Measurements from ENCODE around the gene OGFOD3.

Gene OGFOD3

DNA sequence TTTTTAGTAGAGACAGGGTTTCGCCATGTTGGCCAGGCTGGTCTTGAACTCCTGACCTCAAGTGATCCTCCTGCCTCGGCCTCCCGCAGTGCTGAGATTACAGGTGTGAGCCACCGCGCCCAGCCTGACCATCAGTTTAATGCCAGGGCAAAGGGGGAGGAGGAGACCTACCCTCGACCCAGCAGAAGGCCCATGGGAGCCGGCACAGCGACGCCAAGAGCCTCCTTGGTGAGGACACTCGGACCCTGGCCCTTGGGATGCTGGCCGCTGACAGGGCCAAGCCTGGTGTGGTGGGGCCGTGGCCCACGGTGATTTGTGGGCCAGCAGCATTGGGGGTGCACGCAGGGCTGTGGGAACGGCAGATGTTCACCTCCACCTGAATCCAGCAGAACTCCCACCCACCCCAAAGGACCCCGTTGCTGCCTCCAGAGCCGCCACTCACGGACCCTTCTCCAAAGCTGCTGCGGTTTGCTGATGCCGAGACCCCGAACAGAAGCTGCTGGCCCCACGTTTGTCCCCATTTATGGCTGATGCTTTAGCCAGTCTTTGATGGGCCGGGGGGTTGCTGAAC is 26.8 kb downstream of the OGFOD3 start:
- no peak for DNase-seq (ENCODE audit: low spot score)
- TF ChIP-seq, protein P1, sequence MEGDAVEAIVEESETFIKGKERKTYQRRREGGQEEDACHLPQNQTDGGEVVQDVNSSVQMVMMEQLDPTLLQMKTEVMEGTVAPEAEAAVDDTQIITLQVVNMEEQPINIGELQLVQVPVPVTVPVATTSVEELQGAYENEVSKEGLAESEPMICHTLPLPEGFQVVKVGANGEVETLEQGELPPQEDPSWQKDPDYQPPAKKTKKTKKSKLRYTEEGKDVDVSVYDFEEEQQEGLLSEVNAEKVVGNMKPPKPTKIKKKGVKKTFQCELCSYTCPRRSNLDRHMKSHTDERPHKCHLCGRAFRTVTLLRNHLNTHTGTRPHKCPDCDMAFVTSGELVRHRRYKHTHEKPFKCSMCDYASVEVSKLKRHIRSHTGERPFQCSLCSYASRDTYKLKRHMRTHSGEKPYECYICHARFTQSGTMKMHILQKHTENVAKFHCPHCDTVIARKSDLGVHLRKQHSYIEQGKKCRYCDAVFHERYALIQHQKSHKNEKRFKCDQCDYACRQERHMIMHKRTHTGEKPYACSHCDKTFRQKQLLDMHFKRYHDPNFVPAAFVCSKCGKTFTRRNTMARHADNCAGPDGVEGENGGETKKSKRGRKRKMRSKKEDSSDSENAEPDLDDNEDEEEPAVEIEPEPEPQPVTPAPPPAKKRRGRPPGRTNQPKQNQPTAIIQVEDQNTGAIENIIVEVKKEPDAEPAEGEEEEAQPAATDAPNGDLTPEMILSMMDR (IDR thresholded peaks at IDR 0.05; ENCODE audit: extremely low read depth, insufficient read depth, missing control alignments), result no peak
- in situ Hi-C loops (cut with MboI; ENCODE audit: low pct_unique_long_range_greater_than_20kb, low sequenced_read_pairs, unreplicated experiment), result no loop called here

DNA sequence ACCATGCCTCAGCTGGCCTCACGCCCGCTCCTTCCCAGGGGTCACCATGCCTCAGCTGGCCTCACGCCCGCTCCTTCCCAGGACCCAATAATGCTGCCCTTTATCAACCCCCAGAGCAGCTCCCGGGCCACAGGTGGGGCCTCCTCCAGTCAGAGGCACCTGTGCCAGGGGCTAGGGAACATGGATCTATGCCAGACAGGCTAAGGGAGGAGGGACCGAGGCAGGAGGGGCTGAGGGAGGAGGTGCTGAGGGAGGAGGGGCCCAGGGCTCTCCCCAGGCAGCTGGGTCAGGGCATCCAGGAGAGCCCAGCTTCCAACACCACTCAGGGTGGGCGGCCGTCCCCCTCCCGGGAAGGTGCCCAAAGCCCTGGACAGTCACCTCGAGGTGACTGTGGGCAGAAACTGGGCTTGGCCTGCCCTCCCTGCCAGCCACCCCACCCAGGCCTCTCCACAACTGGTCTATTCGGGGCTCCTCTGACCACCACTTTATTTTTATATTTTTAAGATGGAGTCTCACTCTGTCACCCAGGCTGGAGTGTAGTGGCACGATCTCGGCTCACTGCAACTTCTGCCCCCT is 27.4 kb downstream of the OGFOD3 start:
- DNase-seq (ENCODE audit: low spot score), result no peak
- TF ChIP-seq, protein P1 (IDR thresholded peaks at IDR 0.05; ENCODE audit: extremely low read depth, insufficient read depth, missing control alignments), result no peak
- in situ Hi-C loops (cut with MboI; ENCODE audit: low pct_unique_long_range_greater_than_20kb, low sequenced_read_pairs, unreplicated experiment), result no loop called here

DNA sequence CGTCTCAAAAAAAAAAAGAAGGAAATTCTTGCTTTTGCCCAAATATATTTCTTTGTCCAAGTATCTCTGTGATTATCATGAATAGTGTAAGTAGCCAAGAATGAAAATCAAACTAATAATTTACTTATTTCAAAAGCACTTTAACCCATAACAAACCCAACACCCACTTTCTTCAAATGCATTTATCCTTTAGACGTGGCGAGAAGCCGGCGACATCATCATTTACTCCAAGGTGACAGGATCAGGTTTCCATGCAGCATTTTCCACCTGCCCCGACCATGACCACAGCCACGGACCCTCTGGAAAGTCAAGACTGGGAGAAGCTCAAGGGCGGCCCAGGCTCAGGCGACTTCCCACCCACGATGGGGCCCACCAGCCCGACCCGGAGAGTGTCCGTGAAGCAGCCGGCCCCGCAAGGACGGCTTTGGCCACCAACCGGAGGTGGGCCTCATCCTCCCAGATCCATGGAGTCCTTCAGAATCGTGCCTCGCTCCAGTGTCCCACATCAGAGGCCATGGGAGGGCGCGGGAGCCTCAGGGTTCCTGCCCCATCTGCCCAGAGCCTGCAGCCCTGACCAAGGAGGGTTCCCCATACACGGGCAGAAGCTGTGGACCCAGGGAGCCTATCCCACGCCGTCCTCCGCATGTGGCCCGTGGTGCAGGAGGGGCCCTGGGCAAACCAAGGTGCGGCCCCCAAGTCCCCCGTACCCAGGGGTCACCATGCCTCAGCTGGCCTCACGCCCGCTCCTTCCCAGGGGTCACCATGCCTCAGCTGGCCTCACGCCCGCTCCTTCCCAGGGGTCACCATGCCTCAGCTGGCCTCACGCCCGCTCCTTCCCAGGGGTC is 28.1 kb downstream of the OGFOD3 start:
- TF ChIP-seq, protein P1 (IDR thresholded peaks at IDR 0.05; ENCODE audit: extremely low read depth, insufficient read depth, missing control alignments), result no peak
- in situ Hi-C loops (cut with MboI; ENCODE audit: low pct_unique_long_range_greater_than_20kb, low sequenced_read_pairs, unreplicated experiment), result no loop called here
- no peak for DNase-seq (ENCODE audit: low spot score)

DNA sequence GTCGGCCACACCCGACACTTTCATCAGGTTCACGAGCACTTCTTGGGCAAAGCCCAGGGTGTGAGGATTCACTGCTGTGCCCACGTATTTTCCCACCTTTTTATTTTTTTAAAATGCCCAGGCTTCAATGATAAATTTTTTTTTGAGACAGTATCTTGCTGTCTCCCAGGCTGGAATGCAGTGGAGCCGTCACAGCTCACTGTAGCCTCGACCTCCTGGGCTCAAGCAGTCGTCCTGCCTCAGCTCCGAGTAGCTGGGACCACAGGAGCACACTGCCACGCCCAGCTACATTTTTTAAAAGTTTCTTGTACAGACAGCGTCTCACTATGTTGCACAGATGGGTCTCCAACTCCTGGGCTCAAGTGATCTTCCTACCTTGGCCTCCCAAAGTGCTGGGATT is 29.0 kb downstream of the OGFOD3 start:
- TF ChIP-seq, protein P1 (IDR thresholded peaks at IDR 0.05; ENCODE audit: extremely low read depth, insufficient read depth, missing control alignments), result no peak
- in situ Hi-C loops (cut with MboI; ENCODE audit: low pct_unique_long_range_greater_than_20kb, low sequenced_read_pairs, unreplicated experiment), result no loop called here
- no peak for DNase-seq (ENCODE audit: low spot score)

DNA sequence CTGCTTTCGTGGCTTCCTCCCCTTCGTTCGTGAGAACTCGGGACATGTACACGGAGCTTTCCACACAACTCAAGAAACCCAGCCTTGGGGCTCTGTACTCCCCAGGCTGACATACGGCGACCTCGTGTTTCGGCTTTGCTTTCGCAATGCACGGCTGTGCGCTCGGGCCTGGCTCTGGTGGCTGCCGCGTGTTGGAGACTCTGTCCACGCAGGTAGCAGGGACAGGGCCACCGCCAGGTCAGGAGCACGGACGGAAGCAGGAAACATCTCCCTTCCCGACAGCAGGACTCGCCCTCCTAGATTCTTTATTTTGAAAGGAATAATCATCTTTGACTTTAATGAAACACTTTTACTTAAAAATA is 29.5 kb downstream of the OGFOD3 start:
- TF ChIP-seq, protein P1 (IDR thresholded peaks at IDR 0.05; ENCODE audit: extremely low read depth, insufficient read depth, missing control alignments), result no peak
- in situ Hi-C loops (cut with MboI; ENCODE audit: low pct_unique_long_range_greater_than_20kb, low sequenced_read_pairs, unreplicated experiment), result no loop called here
- no peak for DNase-seq (ENCODE audit: low spot score)

DNA sequence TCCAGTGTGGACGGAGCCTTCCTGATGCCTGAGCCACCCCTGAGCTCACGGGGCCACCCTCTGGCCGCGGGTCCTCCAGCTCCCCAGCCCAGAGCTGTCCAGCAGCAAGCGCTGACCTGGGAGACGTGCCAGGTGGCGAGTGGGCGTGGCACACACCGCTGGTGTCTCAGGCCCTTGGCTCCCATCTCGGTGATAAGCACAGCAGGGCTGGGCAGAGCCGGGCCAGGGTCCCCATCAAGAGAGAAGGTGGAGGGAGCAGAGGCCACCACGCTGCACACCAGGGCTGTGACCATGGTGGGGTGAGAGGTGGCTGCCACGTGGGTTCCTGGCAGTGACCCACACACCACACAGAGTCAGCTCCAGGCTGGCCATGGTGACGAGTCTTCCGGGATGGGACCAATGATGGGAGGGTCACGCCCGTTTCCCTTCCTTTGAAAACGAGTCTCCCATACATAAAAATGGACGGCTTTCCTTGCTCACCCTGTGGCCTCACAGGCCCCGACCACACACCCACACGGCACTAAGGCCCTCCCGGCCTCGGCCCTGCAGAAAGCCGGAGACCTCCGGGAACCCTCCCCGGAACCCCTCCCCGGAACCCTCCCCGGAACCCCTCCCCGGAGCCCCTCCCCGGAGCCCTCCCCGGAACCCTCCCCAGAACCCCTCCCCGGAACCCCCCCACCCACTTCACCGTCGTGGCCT is 30.0 kb downstream of the OGFOD3 start:
- TF ChIP-seq, protein P1 (IDR thresholded peaks at IDR 0.05; ENCODE audit: extremely low read depth, insufficient read depth, missing control alignments), result no peak
- no peak for DNase-seq (ENCODE audit: low spot score)
- in situ Hi-C loops (cut with MboI; ENCODE audit: low pct_unique_long_range_greater_than_20kb, low sequenced_read_pairs, unreplicated experiment), result no loop called here
